GM20431 (cell line): ENCODE data around the gene UNC13A.

Experiments used
- in situ Hi-C: fragments of 300-500 bp; cut with MseI, MboI; formaldehyde crosslinking; loops from one replicate; pipeline ENCODE4 v1.15.0; 2020; ENCODE audit warnings: low sequenced_read_pairs; ENCODE audit not compliant: unreplicated experiment

UNC13A gene

DNA sequence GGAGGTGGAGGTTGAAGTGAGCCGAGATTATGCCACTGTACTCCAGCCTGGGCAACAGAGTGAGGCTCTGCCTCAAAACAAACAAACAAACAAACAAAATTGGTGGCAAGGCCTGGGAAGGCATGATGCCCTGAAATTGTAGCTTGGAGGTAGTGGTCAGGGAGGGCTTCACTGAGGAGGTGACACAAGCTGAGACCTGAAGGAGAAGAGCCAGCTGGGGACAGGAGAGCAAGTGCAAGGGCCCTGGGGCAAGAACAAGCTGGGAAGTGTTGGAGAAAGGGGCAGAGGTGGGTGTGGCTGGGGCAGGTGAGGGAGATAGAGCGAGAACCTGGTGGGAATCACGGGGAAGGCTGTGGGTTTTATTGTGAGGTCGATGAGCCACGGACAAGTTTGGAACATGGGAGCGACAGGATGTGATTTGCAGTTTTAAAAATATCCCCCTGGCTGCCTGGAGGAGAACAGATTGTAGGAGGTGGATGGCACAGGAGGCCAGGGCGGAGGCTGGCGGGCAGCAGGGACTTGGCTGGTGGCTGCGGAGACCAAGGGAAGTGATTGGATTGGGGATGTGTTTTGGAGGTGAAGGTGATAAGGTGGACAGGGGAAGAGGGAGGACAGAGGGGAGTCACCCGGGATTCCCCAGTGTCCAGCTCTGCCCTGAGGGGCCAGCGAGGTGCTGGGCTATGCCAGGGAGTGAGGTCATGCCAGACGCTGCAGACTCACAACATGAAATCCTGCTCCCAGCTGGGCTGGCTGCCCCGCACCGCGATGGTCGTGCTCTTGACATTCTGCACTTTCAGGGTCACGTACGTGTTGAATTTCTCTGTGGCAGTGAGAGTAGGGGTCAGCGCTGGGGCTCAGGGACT lies 14.0 kb downstream of the UNC13A start:
- in situ Hi-C loops = no loop called here

DNA sequence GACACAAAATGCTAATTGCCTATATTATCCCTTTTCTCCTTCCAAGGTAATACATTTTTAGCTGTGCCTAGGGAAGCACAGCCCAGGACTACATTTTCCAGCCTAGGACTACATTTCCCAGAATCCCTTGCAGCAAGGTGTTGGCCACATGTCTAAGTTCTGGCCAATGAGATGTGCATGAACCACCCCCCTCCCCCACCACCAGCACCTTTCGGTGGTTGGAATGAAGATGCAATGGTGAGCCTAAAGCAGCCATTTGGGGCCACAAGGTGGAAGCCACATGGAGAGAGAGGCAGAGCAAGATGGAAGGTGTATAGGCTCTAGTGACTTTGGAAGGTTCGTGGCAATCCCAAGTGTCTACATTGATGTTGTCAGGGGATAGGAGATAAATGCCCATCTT lies 16.2 kb downstream of the UNC13A start:
- in situ Hi-C loops = no loop called here

DNA sequence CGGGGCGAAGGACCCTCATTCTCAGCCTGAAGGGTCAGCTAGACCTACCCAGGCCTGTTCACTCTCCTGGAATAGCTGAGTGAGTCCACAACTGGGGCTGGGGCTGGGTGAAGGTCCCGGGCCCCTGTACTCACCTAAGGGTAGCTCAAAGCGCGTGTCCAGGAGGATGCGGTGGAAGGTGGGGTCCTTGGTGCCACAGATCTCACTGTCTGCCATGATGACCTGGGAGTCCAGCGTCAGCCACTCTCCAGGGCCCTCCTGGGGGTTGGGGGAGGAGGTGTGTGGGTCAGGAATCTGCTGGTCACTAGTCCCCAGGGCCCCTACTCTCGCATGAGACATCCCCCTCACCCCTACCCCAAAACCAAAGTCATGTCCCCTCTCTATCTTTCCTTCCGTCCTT lies 18.7 kb downstream of the UNC13A start:
- in situ Hi-C loops = no loop called here

DNA sequence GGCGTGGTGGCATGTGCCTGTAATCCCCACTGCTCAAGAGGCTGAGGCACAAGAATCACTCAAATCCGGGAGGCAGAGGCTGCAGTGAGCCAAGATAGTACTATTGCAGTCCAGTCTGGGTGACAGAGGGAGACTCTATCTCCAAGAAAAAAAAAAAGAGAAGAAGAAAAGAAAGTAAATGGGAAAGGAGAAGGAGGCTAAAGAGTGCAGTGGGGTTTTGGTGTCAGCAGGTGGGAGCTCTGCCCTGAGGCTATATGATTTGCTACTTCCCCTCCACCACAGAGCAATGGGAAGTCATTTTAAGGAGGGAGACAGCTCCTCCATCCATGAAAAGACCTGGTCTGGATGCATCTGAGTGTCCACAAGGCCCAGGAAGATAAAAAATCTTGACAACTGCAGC lies 23.1 kb downstream of the UNC13A start:
- in situ Hi-C loops = no loop called here

DNA sequence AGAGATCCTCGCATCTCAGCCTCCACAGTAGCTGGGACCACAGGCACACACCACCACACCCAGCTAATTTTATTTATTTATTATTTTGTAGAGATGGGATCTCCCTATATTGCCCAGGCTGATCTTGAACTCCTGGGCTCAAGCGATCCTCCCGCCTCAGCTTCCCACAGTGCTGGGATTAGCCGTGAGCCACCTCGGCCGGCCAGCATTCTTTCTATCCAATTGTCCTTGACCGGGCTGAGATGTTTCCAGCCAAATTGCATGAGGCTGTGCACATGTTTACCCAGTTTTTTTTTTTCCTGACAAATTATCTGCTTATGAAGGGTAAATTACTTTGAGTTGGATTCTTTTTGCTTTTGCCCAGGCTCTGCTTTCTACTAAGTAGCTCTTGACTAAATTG lies 28.2 kb downstream of the UNC13A start:
- in situ Hi-C loops = no loop called here

DNA sequence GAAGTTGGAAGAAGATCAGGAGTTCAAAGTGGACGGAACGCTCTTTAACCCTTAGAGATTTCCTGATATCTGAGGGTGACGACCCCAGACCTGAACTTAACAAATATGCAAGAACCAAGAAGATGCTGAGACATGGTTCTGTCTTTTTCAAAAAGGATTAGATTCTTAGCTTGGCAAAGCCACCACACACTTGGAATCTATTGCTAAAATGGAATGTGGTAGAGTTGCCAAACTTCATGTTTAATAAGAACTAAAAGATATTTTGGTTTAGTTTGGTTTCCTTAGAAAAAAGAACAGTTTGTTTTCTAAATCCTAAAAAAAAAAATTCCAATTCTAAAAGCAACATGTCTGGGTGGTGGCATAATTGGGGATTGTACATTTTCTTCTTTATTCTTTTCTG lies 29.5 kb downstream of the UNC13A start:
- in situ Hi-C loops = no loop called here

DNA sequence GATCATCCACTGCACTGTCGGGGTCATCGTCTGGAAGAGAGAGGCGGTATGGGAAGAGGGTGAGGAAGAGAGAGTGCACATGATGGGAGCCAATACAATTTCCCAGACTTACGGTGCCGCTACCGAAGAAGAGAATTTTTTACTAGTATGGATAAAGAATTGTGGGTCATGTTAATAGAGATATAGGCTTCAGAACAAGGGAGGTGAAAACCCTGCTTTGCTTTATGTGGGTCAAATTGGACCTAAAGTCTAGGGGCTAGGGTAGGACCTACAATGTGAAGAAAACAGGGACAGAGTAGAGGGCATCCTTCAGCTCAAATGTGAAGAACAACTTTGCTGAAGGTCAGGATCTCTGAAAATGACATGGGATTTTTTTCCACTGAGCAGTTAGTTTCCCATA lies 29.9 kb downstream of the UNC13A start:
- in situ Hi-C loops = no loop called here

DNA sequence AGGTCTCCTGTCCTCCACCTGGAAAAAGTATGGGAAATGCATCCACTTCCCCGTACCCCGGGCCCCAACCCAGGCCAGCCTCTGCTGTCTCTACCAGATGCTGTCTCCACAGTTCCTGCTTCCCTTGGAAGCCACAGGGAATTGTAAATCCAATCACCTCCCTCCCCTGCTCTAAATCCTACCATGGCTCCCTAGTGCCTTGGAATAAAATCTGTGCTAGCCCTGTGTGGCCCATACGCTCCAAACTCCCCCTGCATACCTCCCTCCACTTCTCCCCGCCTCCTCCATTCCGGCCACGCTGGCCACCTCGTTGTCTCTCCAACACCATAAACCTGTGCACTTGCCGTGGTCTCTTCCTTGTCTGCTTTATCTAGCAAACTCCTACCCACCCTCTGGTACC lies 31.2 kb downstream of the UNC13A start:
- in situ Hi-C loops = no loop called here

DNA sequence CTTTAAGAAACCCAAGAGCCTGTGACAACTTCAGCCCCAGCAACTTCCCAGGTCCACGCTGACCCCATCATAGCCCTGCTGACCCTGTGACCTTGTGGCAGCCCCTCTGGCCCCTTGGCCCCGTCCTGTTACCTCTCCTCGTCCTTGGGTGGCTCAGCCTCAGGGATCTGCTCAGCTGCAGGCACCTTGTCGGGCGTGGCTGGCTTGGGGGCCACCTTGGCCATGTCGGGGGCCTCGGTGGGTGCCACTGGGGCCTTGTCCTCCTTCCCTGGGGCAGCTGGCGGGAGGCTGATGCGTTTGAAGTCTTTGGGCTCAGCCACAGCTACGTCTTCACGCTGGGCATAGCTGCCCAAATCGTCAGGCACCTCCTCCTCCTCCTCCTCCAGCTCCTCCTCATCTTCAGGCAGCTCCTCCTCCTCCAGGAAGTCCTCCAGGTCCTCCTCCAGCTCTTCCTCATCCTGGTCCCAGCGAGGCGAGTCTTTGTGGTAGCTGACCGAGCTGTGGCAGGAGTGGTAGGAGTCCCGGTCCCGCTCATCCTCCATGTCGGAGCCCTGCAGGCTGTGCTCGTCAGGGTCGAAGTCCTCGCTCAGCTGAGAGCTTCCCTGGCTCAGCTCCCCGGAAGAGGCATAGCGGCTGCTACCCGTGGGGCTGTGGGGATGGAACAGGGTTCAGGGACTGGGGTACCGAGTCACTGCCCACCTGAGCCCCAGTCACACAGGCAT lies 32.2 kb downstream of the UNC13A start:
- in situ Hi-C loops = no loop called here

DNA sequence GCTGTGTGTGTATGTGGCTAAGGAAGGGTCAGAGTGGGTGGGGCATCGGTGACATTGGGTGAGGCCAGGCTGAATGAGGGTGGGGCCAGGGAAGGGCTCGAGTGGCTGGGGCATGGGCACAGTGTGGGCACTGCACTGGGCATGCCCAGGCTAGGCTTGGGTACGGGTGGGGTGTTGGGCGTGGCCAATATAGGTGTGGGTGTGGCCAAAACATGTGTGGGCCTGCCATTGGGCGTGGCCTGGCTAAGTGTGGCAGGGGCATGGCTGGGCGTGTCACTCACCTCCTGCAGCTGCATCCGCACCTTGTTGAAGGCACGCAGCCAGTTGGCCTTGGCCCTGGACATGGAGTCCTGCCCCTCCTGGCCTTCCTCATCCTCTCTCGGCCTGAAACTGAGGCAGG lies 33.2 kb downstream of the UNC13A start:
- in situ Hi-C loops = no loop called here

DNA sequence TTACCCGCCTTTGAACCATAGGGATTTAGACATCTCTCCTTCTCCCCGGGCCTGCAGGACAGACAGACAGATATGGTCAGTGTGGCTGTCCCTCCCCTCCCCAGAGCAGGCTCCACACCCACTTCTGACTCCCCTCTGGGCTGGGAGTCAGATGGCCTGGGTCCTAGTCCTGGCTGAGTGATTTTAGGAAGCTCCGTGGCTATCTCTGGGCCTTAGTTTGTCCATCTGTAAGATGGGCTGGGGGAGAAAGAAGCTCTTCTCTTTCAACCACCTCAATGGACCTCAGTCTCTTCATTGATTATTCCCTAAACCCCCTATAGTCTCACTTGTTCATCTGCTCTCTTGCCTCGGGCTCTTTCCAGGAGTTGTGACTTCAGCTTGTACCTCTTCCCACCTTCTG lies 35.5 kb downstream of the UNC13A start:
- in situ Hi-C loops = no loop called here

DNA sequence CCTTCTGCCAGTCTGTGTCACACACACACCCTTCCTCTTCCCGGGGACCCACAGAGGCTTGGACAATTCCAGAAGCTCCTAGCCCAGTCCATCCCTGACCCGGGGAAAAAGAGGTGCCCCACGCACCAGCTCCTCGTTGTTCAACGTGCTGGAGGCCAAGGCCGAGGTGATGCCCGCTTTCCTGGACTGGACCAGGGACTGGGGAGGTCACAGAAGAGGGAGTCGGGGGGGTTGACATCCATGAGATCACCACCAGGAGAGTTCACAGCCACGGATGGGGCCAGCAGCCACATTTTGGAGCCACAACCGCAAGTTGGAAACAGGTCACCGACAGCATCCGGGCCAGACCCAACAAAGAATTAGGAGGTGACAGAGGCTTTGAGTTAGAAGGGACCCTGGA lies 39.4 kb downstream of the UNC13A start:
- in situ Hi-C loops = no loop called here

DNA sequence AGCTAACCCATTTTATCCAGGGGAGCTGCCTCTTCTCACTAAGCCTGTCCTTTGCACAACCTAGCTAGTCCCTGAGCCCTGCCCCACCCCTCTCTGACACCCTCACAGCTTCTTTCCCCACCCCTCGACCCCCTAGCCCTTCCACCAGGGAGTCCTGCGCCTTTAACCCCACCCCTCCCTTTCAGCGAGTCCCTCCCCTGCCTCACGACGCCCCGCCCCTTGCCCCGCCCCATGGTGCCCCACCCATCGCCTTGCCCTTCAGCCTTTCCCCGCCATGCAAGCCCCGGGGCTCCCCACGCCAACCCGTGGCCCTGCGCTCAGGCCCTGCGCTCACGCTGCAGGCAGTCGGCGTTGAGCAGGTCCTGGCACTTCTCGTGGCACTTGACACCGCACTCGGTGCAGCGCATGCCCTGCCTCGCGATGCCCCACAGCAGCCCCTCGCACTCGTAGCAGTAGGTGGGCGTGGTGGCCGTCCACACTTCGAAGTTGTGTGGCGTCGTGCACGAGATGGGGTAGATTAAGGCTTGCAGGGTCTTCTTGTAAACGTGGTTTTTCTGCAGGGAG lies 40.0 kb downstream of the UNC13A start:
- in situ Hi-C loops = no loop called here

DNA sequence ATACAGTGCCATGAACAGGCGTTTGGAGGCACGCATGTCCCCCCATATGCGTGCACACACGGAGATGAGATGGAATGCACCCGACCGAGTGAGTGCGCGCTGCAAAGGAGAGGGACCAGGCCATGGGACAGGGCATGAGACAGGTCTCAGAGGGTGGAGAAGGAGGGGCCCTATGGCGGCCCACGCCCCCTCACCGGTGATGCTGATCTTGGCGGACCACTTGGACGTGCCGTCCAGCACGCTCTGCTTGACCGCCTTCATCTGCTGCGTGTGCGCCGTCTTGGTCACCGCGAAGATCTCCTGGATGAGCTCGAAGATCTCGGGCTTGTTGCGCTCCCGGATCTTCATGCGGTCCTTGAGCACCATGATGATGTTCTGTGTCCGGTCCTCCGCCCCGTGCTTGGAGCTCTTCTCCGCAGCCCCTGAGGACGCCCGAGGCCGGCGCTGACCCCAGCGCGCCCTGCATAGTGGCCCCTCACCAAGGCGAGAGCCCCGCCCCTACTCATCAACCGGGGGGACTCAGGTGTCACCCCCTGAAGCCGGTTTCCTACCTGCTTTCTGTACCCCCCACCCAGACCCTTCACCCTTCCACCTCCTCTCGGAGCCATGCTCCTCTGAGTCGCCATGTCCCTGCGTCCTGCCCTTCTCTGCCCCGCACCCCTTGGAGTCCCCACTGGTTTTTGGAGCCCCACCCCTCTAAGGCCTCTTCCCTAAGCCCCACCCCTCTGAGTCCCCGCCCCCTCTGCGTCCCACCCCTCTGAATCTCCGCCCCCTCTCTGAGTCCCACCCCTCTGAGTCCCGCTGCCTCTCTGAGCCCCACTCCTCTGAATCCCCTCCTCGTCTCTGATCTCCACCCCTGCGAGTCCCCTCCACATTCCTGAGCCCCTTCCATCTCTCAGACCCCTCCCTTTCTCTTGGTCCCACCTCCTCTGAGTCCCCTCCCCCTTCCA lies 40.8 kb downstream of the UNC13A start:
- in situ Hi-C loops = no loop called here

DNA sequence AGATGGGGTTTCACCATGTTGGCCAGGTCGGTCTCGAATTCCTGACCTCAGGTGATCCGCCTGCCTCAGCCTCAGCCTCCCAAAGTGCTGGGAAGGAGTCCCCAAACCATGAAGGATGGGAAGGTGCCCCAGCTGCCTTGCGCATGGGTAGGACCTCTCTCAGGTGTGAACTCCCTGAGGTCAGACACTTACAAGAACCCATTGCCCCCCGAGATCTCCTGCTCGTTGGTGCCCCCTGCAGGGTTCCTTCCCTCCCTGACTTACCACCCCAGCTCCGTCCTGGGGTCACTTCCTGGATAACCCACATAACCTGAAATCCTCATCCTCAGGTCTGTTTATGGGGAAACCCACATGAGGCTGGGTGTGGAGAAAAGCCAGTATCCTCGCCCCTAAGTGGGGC lies 41.7 kb downstream of the UNC13A start:
- in situ Hi-C loops = no loop called here

DNA sequence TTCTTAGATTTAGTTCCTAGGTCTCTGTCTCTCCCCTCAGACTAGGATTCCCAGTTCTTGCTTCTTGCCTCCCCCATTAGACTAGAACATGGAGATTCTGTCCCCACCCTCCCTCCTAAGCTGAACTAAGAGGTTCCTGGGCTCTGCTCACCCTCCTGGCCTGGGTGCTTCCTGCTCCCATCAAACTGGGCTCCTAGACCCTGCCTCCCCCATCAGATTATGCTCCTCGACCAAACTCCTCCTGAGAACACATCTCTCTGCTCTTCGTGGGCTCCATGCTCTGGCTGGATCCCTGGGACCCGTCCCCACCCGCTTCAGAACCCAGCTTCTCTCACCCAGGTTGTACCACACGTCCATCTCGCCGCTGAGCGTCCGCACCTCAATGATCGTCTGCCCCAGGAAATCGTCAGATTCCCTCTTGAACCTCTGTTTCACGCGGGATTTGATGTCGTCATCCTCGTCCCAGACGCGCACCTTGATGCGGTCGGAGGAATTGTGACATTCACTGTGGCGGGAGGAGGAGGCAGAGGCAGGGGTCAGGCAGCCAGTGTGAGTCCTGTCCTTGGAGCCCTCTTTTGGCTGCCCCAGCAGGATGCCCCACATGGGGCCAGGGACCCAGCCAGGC lies 42.7 kb downstream of the UNC13A start:
- in situ Hi-C loops = no loop called here

DNA sequence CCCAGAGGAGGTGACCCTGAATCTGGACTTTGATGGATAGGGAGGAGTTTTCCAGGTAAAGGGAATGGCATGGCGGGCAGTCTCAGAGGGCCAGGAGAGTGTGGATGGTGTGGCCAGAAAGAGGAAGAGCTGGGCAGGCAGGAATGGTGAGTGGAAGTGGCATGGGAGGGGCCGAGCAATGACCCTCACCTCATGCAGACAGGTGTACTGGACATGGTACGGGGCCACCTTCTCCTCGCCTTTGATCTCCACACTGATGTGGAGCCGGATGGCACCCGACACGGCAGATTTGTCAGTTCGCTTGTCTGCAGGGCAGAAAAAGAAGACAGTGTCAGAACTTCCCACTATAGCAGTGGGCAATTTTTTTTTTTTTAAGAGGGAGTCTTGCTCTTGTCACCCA lies 45.5 kb downstream of the UNC13A start:
- in situ Hi-C loops = no loop called here

DNA sequence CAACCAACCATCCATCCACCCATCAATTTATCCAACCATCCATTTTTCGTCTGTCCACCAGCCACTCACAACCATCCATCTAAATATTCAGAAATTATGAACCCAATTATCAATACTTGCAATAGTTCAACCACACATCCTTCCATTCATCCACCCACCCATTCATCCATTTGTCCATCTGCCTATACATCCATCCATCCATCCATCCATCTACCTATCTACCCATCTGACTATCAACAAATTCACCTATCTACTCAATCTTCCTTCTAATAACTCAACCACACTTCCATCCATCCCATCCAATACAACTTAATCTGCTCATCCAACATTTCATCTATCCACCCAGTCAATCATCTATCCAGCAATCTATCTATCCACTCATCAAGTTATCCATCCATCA lies 46.3 kb downstream of the UNC13A start:
- in situ Hi-C loops = no loop called here

DNA sequence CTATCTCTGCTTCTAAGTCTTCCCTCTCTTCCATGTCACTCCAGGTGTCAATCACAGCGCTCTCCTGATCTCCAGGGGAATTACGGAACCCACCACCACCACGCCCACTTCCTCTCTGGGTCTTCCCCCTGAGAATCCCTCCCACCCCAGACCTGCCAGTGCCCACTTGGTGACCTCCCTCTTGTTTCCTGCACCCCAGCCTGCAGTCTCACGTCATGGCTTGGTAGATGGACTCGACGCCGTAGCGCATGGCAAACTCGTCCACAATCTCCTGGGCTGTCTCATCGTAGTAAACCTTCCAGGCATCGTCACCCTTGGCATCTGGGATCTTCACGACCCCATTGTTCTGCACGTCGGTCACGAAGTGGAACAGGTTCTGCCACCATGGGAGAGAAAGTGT lies 47.0 kb downstream of the UNC13A start:
- in situ Hi-C loops = no loop called here

DNA sequence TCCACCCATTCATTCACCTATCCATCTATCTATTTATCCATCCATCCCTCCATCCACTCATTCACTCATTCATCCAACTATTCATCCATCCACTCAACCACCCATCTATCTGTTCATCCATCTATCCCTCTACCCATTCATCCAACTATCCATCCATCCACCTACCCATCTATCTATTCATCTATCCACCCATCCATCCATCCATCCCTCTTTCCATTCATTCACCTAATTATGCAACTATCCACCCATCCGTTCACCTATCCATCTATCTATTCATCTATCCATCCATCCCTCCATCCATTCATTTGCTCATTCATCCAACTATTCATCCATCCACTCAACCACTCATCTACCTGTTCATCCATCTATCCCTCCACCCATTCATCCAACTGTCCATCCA lies 54.5 kb downstream of the UNC13A start:
- in situ Hi-C loops = no loop called here
